Activated CD4-positive, alpha-beta T cell treated with anti-CD3 and anti-CD28 coated beads, Interleukin-2, amount 50 U/mL, for 48 hours (primary cell): ENCODE data around the gene TARS2.

Source experiments
- DNase-seq, 2 experiments: peaks; one replicate each; pipeline ENCODE4 v3.0.0-alpha.2; 2020

The TARS2 gene

GRCh38 chr1:150511551-150511950, 24.3 kb downstream of the TARS2 start:
- DNase-seq: no peak

- no peak for DNase-seq
These were observed 24.9 kb downstream of the TARS2 start for GRCh38 chr1:150511985-150512660.

DNA sequence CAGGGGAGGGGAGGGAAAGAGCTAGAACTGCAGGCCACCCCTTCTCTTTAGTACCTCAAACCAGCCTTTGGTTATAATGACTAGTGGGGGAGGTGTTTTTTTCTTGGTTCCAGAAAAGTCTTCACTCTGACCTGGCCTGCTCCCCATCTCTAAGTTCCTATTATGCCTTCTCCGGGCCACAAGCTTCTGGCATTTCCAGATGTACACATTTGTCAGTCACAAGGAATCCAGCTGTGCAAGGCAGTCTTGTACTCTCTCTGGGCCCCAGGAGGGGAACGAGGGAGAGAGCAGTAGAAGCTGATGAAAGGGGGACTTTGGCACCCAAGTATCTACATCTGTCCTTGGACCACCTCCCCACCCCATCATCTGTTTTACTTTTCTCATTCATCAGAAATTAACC, 25.6 kb downstream of the TARS2 start:
- no peak for DNase-seq

- DNase-seq: no peak
These were observed 26.2 kb downstream of the TARS2 start for GRCh38 chr1:150513351-150513791.

DNA sequence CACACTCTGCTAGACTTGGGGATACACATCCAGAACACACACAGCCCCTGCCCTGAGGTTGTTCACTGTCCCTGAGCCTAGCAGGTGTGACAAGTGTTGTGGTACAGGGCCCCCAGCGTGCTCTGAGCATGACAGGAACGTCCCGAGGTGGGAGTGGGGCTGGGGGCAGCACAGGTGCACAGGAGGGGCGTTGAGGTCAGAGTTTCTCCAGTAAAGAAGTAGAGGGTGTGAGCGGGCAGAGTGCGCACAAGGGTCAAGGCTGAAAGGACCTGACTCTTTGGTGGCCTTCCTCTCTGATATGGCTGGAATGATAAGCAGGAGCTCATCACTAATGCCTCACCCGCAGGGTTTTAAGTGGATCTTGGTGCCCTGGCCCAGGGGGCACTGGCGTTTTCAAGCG, 27.0 kb downstream of the TARS2 start:
- no peak for DNase-seq

DNA sequence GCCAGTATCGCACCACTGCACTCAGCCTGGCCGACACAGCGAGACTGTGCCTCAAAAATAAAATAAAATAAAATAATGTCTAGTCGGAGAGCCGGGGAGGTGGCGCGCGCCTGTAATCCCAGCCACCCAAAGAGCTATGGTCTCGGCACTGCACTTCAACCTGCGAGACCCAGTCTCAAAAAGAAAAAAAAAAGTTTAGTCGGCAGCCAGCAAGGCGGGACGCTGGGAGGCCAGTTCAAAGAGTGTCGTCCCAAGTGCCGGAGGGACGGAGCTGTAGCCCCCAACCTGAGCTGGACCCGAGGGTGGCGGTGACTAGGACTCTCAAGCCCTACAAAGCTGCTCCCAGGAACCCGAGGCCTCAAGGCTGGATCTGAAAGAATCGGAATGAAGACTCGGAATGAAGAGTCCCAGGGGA, 27.7 kb downstream of the TARS2 start:
- DNase-seq: no peak

DNA sequence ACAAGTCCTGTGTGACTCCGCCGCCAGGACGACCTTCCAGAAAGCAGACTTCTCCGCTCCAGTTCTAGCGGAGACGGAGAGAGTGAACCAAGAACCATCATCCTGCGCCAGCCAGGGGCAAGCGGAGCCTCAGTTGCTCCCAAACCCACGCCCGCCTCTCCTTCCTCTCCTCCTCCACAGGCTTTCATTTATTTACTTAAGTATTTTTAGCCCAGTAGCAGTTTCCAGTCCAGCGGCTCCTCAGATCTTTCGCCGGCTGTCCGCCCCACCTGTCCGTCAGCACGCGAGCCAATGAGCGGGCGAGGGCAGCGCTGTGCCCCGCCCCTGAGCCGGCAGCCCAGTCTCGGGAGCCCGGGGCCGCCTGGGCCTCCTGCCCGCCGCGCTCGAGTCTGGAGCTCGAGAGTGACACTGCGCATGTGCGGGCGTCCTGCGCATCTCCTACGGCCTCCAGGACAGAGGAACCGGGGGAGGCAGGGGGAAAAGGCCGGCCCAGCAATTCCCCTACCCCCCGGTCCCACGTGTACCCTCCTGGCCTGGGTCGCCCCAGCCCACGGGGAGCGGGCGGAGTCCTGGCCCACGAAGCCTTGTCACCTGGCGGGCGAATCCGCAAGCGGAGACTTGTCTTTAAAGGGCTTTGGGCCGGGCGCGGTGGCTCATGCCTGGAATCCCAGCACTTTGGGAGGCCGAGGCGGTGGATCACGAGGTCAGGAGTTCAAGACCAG, 28.3 kb downstream of the TARS2 start, which contains the start of gene FALEC:
Gene FALEC, plus strand, starts transcription at position 425 of the 722 bp plus-strand sequence.
- DNase-seq: peak; percentile 93 to 94

- DNase-seq: no peak
These were observed 28.9 kb downstream of the TARS2 start for GRCh38 chr1:150516050-150516591.

DNA sequence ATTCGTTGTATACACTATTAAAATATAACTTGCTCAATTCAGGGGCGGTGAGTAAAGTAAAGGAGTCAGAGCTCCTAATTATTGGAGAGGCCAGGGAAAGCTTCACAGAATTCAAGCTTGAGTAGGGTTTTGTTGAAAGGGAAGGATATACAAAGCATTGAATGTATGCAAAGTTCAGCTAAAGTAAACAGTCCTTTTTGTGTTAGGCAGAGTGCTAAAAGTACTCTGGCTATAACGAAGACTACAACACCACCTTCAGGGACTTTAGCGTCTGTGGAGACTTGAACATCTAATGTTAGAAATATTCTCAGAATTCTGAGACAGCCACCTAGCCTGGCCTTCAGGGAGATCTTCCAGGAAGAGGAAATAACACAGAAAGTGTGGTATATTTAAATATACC, 29.4 kb downstream of the TARS2 start:
- DNase-seq: no peak

GRCh38 chr1:150521196-150521968, 34.2 kb downstream of the TARS2 start:
- DNase-seq: no peak

GRCh38 chr1:150525348-150525747, 38.1 kb downstream of the TARS2 start:
- DNase-seq: no peak

GRCh38 chr1:150528196-150528595, 41.0 kb downstream of the TARS2 start:
- DNase-seq: no peak

GRCh38 chr1:150529017-150529416, 41.8 kb downstream of the TARS2 start:
- no peak for DNase-seq

DNA sequence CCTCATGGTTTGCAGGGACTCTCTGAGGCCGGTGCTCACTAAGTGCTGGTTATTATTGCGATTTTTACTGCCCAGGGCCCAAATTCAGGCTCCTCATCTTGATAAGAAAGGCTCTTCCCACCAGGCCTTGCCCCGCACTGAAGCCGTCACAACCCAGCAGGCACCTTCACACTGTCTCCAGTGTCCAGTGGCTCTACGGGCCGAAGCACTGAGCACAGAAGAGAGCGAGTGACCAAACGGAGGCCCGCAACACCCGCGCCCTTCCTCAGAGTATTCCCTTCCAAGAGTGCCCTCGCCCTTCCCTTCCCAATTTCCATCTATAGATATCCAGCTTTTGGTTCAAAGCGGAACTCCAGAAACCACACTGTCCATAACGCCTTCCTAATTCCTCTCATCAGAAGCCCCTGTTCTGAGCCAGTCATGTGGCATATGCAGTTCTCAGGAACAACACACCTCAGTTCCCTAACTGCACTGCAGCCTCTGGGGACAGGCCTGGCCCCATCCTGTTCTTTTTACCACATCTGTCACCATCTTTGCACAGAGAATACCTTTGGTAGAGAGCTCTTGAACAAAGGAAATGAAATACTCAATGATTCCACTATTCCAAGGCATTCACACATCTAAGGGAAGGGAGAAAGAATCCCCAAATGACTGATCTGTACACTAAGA, 43.4 kb downstream of the TARS2 start:
- DNase-seq: no peak

DNA sequence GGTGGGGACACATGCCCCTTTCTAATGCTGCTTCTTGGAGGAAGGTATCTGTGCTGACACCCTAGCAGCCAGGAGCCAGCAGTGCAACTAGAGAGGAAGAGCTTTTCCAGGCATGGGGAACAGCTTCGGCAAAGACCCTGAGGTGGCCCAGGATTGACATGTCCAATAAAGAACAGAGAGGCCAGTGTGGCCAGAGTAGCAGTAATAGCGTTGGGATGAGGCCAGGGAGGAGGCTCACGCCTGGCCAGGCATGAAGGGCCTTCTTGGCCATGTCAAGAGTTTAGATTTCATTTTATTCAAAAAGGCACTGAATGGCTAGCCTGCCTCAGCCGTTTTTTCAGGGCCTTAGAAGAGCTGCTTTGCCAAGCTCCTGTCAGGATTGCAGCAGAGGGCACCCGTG, 45.6 kb downstream of the TARS2 start:
- DNase-seq: no peak

DNA sequence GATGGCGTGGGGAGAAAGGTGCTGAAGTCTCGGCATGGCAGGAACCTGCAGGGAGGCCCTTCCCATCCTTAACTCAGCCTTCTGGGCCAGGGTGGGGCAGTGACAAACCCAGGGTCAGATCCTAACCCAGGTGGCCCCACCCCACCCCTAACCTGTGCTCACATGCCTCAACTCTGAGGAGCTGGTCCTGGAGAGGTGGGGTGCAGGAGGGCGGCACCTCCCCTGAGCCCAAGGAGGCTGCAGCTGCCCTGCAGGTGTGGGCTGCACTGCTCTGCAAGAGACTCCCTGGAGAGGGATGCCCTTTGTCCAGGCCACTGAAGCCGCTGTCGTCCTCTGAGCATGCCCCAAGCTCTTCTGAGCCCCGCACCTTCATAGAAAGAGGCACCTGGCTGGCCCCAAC, 46.8 kb downstream of the TARS2 start:
- DNase-seq: no peak

- no peak for DNase-seq
These were observed 48.5 kb downstream of the TARS2 start for GRCh38 chr1:150535511-150536287.

GRCh38 chr1:150536836-150537731, 49.9 kb downstream of the TARS2 start:
- DNase-seq: no peak

GRCh38 chr1:150537732-150538684, 50.8 kb downstream of the TARS2 start:
- DNase-seq: no peak
